Karpas-422 (cell line): ENCODE results near the gene PF4V1. TPM values are rescaled to one million over a fixed set of nuclear protein-coding genes. Genes with fewer than 3 reads are reported as not detected.

ENCODE experiments used
- DNase-seq: peaks from one replicate; pipeline ENCODE4 v3.0.0-alpha.2; 2015
- H2AFZ ChIP-seq: fragments of 200-600 bp; sonication (generic); 2 replicates; pipeline ENCODE4 v1.6.1; 2014; ENCODE audit warnings: antibody characterized with exemption, low read length, mixed read lengths
- H3K27ac ChIP-seq: fragments of 200-600 bp; sonication (generic); 2 replicates; pipeline ENCODE4 v1.5.1; 2014; ENCODE audit warnings: mild to moderate bottlenecking, low read length, moderate library complexity
- H3K27me3 ChIP-seq: fragments of 200-600 bp; sonication (generic); 2 replicates; pipeline ENCODE4 v1.6.1; 2014; ENCODE audit warnings: low read length, mixed read lengths
- H3K36me3 ChIP-seq: fragments of 200-600 bp; sonication (generic); 2 replicates; pipeline ENCODE4 v1.6.1; 2014; ENCODE audit warnings: low read length, mixed read lengths; ENCODE audit not compliant: insufficient read depth
- H3K4me1 ChIP-seq: fragments of 200-600 bp; sonication (generic); 2 replicates; pipeline ENCODE4 v1.6.1; 2014; ENCODE audit warnings: mild to moderate bottlenecking, low read length, mixed read lengths
- H3K4me2 ChIP-seq: fragments of 200-600 bp; sonication (generic); 2 replicates; pipeline ENCODE4 v1.6.1; 2014; ENCODE audit warnings: low read length, low read depth, mild to moderate bottlenecking; ENCODE audit not compliant: poor library complexity, severe bottlenecking
- H3K4me3 ChIP-seq: fragments of 200-600 bp; sonication (generic); 2 replicates; pipeline ENCODE4 v1.5.1; 2014; ENCODE audit warnings: mild to moderate bottlenecking, antibody characterized with exemption, low read length, mixed read lengths
- H3K79me2 ChIP-seq: fragments of 200-600 bp; sonication (generic); 2 replicates; pipeline ENCODE4 v1.6.1; 2014; ENCODE audit warnings: mild to moderate bottlenecking, low read length, mixed read lengths
- H3K9ac ChIP-seq: fragments of 200-600 bp; sonication (generic); 2 replicates; pipeline ENCODE4 v1.6.0; 2014; ENCODE audit warnings: low read length
- H3K9me2 ChIP-seq: fragments of 200-600 bp; sonication (generic), shearing (Covaris generic); replicated peaks from 2 replicates; pipeline ENCODE4 v1.6.0; 2014; ENCODE audit warnings: mild to moderate bottlenecking, low read length, moderate library complexity; ENCODE audit not compliant: insufficient read depth
- H3K9me3 ChIP-seq: fragments of 300-700, 200-600 bp; sonication (generic); 2 replicates; pipeline ENCODE4 v1.6.1; 2014; ENCODE audit warnings: low read length, mixed read lengths
- H4K20me1 ChIP-seq: fragments of 200-600 bp; sonication (generic); 2 replicates; pipeline ENCODE4 v1.6.1; 2014; ENCODE audit warnings: mild to moderate bottlenecking, antibody characterized with exemption, low read length, low read depth; ENCODE audit not compliant: insufficient read depth
- total RNA-seq: library from RNA; depleted of rRNA; stranded (reverse); fragments of >200 nt; shearing (Covaris generic); gene quantifications from 2 replicates; pipeline ENCODE4 v1.2.3, GENCODE V29; 2014; ENCODE audit warnings: low replicate concordance

PF4V1 gene
- total RNA-seq, 1 experiment from 2014 or later: not detected

- H3K27me3 ChIP-seq: no peaks in the 10 kb centered on the region
- no peak overlapping the region for H3K9ac ChIP-seq
- DNase-seq: no peak
- no peaks in the 10 kb centered on the region for H3K79me2 ChIP-seq
- H3K27ac ChIP-seq: no peak overlapping the region
- H2AFZ ChIP-seq: no peak overlapping the region
- no peak overlapping the region for H3K4me3 ChIP-seq
- no peaks in the 10 kb centered on the region for H4K20me1 ChIP-seq
- no peak overlapping the region for H3K4me2 ChIP-seq
- no peaks in the 10 kb centered on the region for H3K9me3 ChIP-seq
- H3K4me1 ChIP-seq: no peaks in the 10 kb centered on the region
- no peaks in the 10 kb centered on the region for H3K9me2 ChIP-seq
- no peaks in the 10 kb centered on the region for H3K36me3 ChIP-seq
Measured at GRCh38 chr4:73883306-73883705, 30.2 kb downstream of the PF4V1 start.

GRCh38 chr4:73885574-73886267 lies 32.6 kb downstream of the PF4V1 start:
- Histone ChIP-seq H3K9me2 (no peaks in the 10 kb centered on the region), H3K27me3 (no peaks in the 10 kb centered on the region), H3K36me3 (no peaks in the 10 kb centered on the region), H3K4me3 (no peak overlapping the region), H3K4me2 (no peak overlapping the region), H3K9me3 (no peaks in the 10 kb centered on the region), H2AFZ (no peak overlapping the region), H3K27ac (no peak overlapping the region), H3K4me1 (no peaks in the 10 kb centered on the region), H3K79me2 (no peaks in the 10 kb centered on the region), H4K20me1 (no peaks in the 10 kb centered on the region), H3K9ac (no peak overlapping the region)
- no peak for DNase-seq

GRCh38 chr4:73891326-73891725 lies 38.2 kb downstream of the PF4V1 start:
- no peaks in the 10 kb centered on the region for H3K9me3 ChIP-seq

GRCh38 chr4:73891739-73892405 lies 38.8 kb downstream of the PF4V1 start:
- no peaks in the 10 kb centered on the region for H3K9me2 ChIP-seq
- H3K4me1 ChIP-seq: no peaks in the 10 kb centered on the region
- H3K4me2 ChIP-seq: no peak overlapping the region
- no peak for DNase-seq
- H3K4me3 ChIP-seq: no peak overlapping the region
- H3K27ac ChIP-seq: no peak overlapping the region
- no peaks in the 10 kb centered on the region for H3K9me3 ChIP-seq
- H4K20me1 ChIP-seq: no peaks in the 10 kb centered on the region
- H3K36me3 ChIP-seq: no peaks in the 10 kb centered on the region
- no peaks in the 10 kb centered on the region for H3K79me2 ChIP-seq
- H3K27me3 ChIP-seq: no peaks in the 10 kb centered on the region
- H3K9ac ChIP-seq: no peak overlapping the region
- no peak overlapping the region for H2AFZ ChIP-seq

More at GRCh38 chr4:73891326-73891725, 38.2 kb downstream of the PF4V1 start:
- DNase-seq: no peak
- H3K4me3 ChIP-seq: no peak overlapping the region
- H3K9ac ChIP-seq: no peak overlapping the region
- H3K4me2 ChIP-seq: no peak overlapping the region
- no peak overlapping the region for H3K27ac ChIP-seq
- H3K9me2 ChIP-seq: no peaks in the 10 kb centered on the region
- no peaks in the 10 kb centered on the region for H3K36me3 ChIP-seq
- H4K20me1 ChIP-seq: no peaks in the 10 kb centered on the region
- H3K27me3 ChIP-seq: no peaks in the 10 kb centered on the region
- H3K79me2 ChIP-seq: no peaks in the 10 kb centered on the region
- H2AFZ ChIP-seq: no peak overlapping the region
- H3K4me1 ChIP-seq: no peaks in the 10 kb centered on the region

- H3K4me3 ChIP-seq: no peak overlapping the region
- H2AFZ ChIP-seq: no peak overlapping the region
- no peaks in the 10 kb centered on the region for H3K36me3 ChIP-seq
- H3K4me2 ChIP-seq: no peak overlapping the region
- no peaks in the 10 kb centered on the region for H3K79me2 ChIP-seq
- H3K9ac ChIP-seq: no peak overlapping the region
- H3K27me3 ChIP-seq: no peaks in the 10 kb centered on the region
- no peaks in the 10 kb centered on the region for H3K4me1 ChIP-seq
- no peak for DNase-seq
- no peak overlapping the region for H3K27ac ChIP-seq
- H3K9me3 ChIP-seq: no peaks in the 10 kb centered on the region
- H4K20me1 ChIP-seq: no peaks in the 10 kb centered on the region
- H3K9me2 ChIP-seq: no peaks in the 10 kb centered on the region
Measured at GRCh38 chr4:73892966-73893365, 39.9 kb downstream of the PF4V1 start.

GRCh38 chr4:73894001-73894400 lies 40.9 kb downstream of the PF4V1 start:
- H3K4me1 ChIP-seq: no peaks in the 10 kb centered on the region
- H3K36me3 ChIP-seq: no peaks in the 10 kb centered on the region
- H3K27me3 ChIP-seq: no peaks in the 10 kb centered on the region
- no peaks in the 10 kb centered on the region for H3K9me3 ChIP-seq
- H3K9ac ChIP-seq: no peak overlapping the region
- DNase-seq: no peak
- H3K4me3 ChIP-seq: no peak overlapping the region
- H3K27ac ChIP-seq: no peak overlapping the region
- no peaks in the 10 kb centered on the region for H3K79me2 ChIP-seq
- H4K20me1 ChIP-seq: no peaks in the 10 kb centered on the region
- H3K9me2 ChIP-seq: no peaks in the 10 kb centered on the region
- H2AFZ ChIP-seq: no peak overlapping the region
- no peak overlapping the region for H3K4me2 ChIP-seq

- Histone ChIP-seq H3K9me3 (no peaks in the 10 kb centered on the region), H4K20me1 (no peaks in the 10 kb centered on the region), H3K9ac (no peak overlapping the region), H3K27ac (no peak overlapping the region), H3K27me3 (no peaks in the 10 kb centered on the region), H3K4me2 (no peak overlapping the region), H3K36me3 (no peaks in the 10 kb centered on the region), H3K4me3 (no peak overlapping the region), H2AFZ (no peak overlapping the region), H3K9me2 (no peaks in the 10 kb centered on the region), H3K79me2 (no peaks in the 10 kb centered on the region), H3K4me1 (no peaks in the 10 kb centered on the region)
- no peak for DNase-seq
Measured at GRCh38 chr4:73895201-73896175, 42.4 kb downstream of the PF4V1 start.

GRCh38 chr4:73896416-73896815 lies 43.3 kb downstream of the PF4V1 start:
- no peak overlapping the region for H3K4me3 ChIP-seq

More at GRCh38 chr4:73896416-73896815, 43.3 kb downstream of the PF4V1 start:
- H2AFZ ChIP-seq: no peak overlapping the region
- DNase-seq: no peak
- no peaks in the 10 kb centered on the region for H4K20me1 ChIP-seq
- H3K27ac ChIP-seq: no peak overlapping the region
- H3K4me1 ChIP-seq: no peaks in the 10 kb centered on the region
- no peaks in the 10 kb centered on the region for H3K9me3 ChIP-seq
- no peaks in the 10 kb centered on the region for H3K36me3 ChIP-seq
- H3K79me2 ChIP-seq: no peaks in the 10 kb centered on the region
- H3K9me2 ChIP-seq: no peaks in the 10 kb centered on the region
- H3K9ac ChIP-seq: no peak overlapping the region
- H3K27me3 ChIP-seq: no peaks in the 10 kb centered on the region
- no peak overlapping the region for H3K4me2 ChIP-seq
